ENCODE data around the gene STXBP6. TPM values are rescaled to one million over a fixed set of nuclear protein-coding genes. Genes with fewer than 3 reads are reported as not detected.

STXBP6 gene
- total RNA-seq, 1 experiment from 2014 or later, result 7.6 TPM

DNA sequence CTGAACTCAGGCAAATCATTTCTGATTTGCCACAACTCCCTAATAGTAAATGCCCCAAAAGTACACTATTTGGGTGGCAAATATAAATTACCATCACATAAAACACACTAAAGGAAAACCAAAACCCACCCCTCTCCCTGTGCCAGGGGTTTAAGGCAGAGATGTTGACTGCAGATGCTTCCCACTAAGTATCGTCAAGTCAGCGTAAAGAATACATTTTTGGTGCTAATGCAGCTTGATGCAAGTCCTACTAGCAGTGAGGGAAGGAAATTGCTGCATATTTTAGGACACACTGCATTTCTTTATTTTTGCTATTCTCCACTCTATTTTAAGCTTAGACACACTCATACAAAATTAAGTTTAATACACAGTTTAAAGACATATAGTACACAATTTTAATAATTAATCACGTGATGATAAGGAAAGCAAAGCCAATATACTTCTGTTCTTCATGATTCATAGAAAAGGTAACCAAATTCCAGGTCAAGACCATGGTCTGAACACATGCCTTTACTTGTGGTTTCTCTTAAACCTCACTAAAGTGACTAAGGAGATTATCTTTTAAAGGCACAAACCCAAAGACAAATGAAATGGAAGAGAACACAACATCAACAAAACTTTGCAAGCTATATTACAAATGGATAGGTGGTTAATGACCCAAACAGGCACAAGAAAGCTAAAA, 162.2 kb downstream of the STXBP6 start:
- DNase-seq (ENCODE audit: low spot score), result no peak

DNA sequence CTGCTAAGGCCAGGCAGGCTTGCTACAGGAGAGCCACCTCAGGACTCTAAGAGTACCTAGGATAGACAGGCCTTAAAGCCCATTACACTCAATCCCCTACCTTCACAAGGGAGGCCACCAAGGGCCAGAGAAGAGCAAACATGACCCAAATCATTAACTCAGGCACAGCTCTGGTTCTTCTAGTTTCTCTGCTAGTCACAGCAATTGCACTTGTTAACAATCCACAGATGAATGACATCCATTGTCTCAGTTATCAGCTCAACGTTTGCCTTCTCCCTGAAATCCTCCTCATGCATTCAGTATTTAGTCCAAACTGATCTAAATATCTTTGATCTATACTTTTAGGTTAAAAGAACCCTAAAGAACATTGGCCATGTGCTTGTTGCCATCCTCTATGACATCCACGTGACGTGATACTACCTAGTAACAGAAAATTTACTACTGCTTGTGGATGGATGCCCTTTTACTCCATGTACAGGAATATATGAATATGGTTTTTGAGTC, 164.5 kb downstream of the STXBP6 start:
- no peak for DNase-seq (ENCODE audit: low spot score)

DNA sequence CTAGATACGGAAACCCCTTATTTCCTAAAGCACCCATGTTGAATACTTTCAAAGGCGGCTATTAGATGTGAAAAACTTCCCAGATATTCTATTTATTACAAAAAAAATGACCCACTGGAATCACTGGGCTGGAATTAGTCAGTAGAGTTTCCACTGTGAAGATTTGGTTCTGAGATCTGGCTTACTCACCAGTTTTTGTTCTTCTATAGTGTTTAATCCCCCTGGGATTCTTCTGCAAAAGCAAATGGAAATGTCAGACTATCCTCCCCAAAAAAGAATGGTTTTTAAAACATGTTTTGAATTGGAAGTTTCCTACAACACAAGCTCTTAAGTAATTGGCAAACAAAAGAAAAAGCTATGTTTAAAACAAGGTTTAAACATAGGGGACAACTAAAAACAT, 166.4 kb downstream of the STXBP6 start:
- no peak for DNase-seq (ENCODE audit: low spot score)

DNA sequence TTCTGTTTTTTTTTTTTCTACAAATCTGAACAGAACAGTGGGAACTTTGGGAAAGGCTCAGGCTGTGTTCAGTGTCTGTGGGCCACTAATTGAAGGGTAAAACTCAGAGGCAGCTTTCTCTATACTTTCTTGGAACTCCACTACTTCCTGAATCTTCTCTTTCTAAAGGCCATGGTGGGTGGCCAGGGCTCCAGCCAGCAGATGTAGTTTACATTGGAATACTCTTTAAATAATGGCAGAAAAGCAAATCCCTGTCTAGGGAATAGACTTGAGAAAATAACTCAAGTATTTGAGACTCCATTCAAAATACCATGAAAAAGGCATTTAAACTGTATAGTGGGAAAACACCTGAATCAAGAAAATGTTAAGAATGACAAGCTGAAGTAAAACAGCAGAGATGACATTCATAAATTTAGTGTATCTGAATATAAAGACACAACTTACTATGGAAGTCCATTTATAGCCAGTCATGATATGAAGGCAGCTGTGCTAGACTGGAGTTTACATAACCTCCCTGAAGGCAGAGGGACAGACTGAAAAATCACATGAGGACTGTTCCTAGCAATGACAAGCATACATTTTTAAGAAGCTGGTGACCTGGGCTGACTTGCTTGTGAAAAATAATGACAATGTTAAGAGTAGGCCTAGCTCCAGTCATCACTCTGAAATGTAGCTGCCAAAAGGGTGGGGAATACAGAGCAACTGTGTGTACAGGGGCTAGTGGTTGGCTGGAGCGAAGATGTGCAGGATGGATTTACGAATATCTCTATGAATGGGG, 168.6 kb downstream of the STXBP6 start:
- no peak for DNase-seq (ENCODE audit: low spot score)

DNA sequence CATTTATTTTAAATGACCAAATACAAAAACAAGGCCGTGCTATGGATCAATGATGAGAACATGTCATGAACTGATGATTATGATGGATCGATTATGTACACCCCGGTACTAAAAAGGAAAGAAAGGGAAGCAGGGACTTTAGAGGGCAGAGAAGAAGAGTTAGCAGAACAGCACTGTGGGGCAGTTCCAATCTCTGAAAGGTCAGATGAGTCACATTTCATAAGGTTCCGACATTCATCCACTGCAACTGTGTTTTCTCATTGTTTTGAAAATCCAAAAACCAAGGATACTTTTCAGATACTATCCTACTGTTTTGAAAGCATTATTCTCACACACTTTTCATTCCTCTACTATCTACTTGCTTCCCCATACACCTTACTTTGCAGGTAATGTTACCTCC, 169.3 kb downstream of the STXBP6 start:
- DNase-seq (ENCODE audit: low spot score), result no peak

DNA sequence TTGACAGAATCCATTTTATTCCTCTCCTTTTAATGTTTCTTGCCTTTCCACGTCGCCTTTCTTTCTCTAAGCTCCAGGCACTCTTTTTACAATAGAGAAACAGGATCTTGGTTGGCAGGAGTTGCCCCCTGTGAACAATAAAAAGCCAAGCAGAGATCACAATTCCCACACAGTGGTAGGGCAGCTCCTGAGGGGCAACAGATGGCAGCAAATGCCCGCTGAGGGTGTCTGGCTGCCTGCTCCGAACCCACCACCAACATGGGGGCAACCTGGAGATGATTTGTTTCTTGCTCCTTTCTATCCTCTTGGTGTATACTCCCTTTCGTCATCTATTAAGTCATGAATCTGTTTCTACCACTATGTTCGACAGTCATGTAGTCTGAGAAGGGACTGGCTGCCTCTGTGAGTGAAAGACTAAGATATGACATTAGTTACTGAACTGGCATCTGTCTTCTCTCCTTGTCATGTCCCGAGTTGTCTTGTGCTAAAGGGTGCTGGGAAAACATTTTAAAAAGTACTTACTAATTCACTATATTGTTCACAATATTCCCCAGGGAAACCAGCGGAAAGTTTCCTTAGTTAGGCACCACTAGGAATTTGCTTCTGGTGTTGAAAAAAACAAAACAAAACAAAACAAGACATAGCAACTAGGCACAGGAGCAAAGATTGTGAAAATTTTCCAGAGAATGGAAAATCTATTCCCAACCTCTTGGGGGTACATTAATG, 170.1 kb downstream of the STXBP6 start:
- no peak for DNase-seq (ENCODE audit: low spot score)

DNA sequence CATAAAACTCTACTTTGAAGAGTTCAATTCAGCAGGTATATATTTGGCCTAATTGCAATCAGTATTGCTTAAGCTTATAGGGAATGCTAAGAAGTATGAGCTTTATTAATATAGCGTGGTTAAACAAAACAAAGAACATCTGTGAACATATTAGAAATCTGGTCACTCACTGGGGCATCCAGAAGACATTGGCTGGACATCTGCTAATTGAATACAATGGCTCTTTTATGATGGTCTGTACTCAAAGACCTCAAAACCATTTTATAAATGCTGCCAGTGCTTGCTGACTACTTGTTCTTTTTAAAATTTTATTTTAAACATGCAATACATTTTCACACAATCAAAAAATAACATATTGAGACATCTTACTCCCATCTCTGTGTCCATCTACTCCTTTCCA, 173.0 kb downstream of the STXBP6 start:
- DNase-seq (ENCODE audit: low spot score), result no peak

DNA sequence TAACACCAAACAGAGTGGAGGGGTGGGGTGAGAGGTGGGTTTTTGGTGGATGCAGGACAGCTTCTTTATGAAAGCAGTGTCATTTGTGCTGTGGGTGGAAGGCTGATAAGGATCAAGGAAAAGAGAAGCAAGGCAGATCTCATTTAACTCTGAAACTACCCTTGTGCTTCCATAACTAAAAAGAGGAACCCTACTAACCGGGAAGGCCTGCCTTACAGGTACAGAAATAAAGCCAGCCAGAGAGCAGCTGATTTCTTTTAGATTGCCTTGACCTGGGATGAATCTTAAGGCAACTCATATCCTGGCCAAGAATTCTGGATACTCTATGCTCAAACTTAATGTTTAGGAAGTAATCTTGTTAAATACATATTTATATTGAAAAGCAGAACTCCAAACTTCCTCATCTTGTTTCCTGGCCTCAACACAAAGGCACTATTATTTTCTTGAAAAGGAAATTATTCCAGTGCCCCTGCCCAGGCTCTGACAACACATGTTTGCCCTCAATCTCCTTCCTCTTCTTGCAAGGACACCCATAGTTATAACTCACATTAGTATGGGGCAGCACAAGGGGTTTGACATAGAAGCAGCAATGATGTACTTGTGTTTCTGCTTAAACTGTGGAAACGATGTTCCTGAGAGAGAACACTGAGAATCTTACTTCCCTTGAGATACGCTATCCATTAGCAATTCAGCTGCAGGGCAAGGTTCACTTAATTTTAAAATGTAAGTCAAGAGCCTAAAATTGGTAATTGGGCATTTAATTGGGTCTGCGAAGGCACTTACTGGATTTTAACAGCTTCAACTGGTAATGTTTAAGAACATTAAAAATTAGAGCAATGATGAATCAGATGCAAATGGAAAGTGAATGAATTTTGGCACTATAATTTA, 173.7 kb downstream of the STXBP6 start:
- DNase-seq (ENCODE audit: low spot score), result no peak

DNA sequence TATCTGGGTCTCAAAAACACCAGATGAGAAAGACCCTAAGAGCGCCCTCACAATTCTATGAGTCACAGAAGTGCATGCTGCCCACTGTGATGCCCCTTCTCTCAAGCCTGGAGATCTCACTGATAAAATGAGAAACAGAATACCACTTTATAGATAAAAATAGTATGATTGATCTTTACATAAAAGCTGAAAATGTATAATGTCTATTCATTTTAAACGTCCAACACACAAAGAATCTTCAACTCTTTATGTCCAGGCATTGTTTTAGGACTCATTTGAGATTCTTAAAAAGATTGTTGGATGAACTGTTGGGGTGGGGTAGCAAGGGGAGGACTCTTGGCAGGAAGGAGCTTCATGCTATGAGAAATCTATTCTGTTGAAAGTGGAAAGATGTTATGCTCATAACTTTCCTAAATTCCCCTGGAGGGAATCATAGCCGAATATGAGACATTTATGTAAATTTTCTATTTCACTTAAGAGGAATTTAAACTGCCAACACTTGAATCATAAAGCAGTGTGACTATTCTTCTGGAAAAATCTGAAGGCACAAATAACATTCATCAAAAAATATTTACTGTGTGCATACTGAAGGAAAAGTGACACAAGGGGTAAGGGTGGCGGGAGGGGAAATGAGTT, 174.6 kb downstream of the STXBP6 start:
- no peak for DNase-seq (ENCODE audit: low spot score)

DNA sequence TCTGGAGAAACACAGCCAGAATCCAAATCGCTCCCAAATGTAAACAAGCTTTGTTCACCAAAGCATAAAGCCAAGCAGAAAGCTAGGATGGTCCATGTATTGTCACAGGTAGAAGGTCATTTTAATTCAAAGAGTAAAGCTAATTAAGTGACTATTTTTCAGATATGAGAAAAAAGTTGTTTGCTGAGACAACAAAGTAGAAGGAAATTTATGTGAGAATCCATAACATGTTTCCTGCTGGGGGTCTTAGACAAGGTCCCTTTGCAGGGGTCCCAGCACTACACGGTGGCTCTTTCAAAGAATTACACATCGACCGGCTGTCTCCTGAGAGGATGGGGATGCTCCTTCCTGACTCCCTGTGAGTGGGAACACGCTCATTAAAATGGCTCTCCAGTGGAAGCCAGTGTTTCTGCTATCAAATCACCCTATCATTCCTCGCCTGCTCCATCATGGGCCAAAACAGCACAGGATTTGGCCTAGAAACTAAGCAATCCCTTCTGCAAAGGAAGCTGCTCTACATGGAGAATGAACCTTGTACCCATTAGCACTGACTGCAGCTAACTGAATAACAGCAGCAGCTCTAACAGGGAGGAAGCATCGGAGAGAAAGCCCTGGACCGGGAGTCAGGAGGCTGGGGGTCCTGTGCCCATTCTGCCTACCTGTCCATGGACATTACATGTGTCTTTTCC, 175.3 kb downstream of the STXBP6 start:
- DNase-seq (ENCODE audit: low spot score), result no peak

DNA sequence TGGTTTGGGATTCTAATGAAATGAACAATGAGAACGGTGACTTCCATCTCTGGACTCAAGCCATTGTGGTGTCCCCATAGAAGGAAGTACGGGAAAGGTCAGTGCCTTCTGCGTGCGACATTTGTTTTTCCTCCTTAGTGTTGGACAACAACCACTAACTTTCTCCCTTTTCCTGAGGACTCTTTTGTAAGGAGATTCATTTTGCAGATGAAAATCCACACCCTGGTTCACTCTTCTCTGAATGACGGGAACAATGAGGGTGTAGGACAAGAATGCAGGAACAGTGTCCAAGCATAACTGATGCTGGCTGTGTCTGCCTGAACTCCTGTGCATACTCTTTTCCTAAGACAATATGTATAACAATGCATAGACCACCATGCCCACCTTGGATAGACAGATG, 176.4 kb downstream of the STXBP6 start:
- no peak for DNase-seq (ENCODE audit: low spot score)

DNA sequence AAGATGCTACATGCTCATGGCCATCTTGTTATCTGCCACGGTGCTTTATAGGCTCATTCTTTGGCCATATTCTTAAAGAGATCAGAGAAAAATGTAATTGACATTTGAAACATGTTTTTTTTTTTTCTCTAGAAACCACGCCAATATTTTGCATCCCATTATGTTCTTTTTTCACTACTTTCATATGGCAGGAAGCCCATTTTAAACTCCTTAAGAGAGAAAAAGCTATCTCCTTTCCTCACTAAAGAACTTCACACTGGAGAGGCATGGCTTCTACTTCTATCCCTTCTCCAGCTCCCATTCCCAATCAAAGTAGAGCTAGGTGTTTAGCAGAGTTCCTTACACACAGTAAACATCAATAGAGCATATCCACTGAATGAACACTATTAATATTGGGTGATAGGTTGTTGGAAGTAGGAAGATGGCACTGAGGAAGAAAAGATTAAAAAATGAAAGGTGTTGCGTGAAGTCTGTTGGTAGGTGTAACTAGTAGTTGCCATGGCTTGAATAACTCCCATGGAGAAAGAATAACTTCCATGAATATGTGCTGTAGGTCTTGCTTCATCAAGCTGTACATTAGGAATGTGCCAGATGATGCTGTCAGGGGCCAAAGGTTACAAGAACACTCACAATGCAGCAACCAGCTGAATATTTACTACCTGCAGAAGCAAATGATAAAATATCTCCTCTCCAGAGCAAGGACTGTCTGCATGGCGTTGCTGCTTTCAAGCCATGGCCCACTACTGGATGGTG, 178.8 kb downstream of the STXBP6 start:
- DNase-seq (ENCODE audit: low spot score), result no peak

DNA sequence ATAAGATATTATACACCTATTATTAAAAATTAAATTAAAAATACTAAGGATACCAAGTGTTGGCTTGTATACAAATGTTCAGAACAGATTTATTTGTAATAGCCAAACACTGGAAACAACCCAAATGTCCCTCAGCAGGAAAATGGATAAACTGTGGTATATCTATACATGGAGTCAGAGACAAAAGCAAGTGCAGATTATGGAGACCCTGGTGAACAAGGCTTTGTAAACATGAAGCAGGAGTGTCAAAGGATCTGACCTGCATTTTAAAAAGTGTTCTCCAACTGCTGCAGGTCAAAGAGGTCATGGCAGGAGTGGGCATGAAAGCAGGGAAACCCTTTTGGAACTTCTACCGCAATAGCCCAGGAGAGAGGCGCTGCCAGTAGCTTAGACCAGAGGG, 181.6 kb downstream of the STXBP6 start:
- DNase-seq (ENCODE audit: low spot score), result no peak

DNA sequence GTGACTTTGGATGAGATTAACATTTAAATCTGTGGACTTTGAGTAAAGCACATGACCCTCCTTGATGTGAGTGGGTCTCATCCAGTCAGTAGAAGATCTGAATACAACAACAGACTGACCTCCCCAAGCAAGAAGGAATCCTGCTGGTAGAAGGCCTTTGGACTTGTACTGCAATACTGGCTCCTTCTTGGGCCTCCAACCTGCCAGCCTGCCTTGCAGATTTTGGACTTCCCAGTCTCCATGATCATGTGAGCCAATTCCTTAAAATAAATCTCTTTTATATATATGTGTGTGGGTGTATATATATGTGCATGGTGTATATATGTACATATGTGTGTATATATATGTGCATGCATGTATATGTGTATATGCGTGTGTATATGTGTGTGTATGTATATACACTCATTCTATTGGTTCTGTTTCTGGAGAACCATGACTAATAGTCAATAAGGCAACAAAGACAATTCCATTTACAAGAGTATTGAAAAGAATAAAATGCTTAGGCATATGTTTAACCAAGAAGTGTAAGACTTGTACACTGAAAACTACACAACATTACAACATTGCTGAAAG, 183.8 kb downstream of the STXBP6 start:
- DNase-seq (ENCODE audit: low spot score), result no peak

DNA sequence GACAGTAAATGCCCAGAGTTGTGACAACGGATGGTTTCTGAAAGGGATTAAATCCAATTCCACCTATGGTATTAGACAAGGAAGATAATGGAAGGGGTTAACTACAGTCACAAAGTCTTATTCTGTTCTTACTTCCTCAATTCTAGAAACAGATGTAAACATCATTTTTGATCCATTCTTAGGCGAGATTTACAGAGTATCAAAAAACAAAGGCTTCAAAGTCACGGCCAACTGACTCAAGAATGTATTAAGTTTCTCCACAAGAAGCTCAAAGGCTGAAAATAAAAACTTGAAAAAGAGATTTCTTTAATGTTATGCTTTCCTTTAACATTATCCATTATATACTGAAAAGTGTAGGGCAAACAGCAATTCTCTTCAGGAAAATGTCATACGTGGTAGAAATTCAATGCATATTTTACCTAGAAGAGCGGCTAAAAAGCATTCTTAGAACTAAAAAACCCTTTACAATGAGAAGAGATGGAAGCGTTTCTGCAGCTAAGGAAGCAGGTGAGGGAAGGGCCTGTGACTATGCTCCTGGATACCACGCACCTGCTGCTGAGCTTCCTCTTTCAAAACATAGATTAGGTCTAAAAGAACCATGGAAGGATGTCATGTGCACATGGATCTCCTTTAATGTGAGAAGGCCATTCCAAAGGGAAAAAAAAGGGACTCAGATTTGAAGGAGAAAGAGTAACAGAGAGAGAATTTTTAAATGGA, 185.8 kb downstream of the STXBP6 start:
- no peak for DNase-seq (ENCODE audit: low spot score)

DNA sequence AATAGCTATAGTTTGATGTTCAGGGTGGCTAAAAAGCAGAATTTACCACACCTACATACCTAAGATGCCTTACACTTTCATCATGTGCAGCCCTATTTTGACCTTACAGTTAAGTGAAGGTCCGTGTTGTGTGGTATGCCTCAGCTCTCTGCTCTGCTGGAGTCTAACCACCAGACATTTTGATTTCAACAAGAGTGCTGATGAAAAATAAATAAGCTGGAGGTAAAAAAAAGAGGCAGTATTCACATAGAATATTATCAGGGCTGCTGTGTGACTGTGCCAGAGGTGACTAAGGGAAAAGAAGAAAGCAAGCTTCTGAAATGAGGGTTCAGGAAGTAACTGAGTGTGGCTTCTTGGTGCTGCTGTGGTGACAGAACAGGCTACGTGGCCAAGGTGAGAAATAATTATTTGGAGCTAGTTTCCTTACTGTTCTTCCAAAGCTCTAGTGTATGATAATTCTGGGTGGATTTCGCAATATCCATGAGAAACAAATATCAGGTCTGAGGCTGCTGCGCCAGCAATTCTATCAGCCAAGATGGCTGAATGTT, 188.8 kb downstream of the STXBP6 start:
- DNase-seq (ENCODE audit: low spot score), result peak; percentile 28

DNA sequence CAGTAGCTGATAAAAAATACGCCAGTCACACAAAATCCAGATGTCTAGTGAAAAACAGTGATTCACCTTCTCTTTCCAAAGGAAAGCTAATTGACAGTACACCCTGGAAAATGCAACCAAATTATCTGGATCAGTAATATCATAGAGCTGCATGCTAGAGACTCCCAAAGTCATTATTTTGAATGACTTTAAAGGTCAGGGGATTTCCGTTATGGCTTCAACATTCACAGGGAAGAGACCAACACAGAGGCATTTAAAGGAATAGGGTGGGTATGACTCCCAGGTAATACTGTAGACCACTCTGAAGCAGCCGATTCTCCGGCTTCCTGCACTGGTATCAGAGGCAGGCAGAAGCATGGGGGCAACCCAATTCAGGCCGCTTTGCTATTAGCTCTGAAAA, 190.4 kb downstream of the STXBP6 start:
- no peak for DNase-seq (ENCODE audit: low spot score)

DNA sequence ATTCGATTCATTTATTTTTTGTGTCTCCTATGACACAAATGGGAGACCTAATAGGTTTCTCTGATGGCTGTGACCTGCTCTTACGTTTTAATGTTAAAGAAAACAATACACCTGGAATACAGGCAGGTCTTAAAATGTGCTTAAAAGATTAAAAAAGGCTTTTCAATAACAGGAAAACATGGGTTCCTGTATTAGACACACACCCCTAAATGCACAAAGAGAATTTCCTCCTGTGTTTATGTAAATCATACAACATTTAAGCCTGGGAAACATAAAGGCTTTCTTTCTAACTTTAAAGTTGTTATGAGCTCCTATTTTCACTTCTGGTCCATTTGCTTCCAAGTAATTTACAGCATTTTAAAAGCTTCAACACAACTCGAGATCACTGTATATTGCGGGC, 191.3 kb downstream of the STXBP6 start:
- no peak for DNase-seq (ENCODE audit: low spot score)
